Right lobe of liver (tissue), 6 donors: ENCODE measurements around the gene WDR91. TPM values are rescaled to one million over a fixed set of nuclear protein-coding genes. Genes with fewer than 3 reads are reported as not detected.

ENCODE experiments used
- ATAC-seq, 4 donors: fragments of 200-7000 bp; cut with Tn5 transposase; one replicate each; pipeline ENCODE4 v1.9.1; 2020; ENCODE audit warnings: mild to moderate bottlenecking in 4 of 4, moderate library complexity in 4 of 4
- DNase-seq, 3 donors: peaks; one replicate each; pipeline ENCODE4 v3.0.0-alpha.2; 2020
- H3K27ac ChIP-seq, 3 donors: fragments of 200-600 bp; one replicate each; pipeline ENCODE4 v1.8.0; 2022
- H3K27me3 ChIP-seq, 2 donors: fragments of 200-600 bp; one replicate each; pipeline ENCODE4 v1.8.0; 2022
- H3K36me3 ChIP-seq, 4 donors: fragments of 200-600 bp; sonication (generic) in 1 of 4; one replicate each; pipeline versions ENCODE4 v1.5.1 to v1.8.0; 2017 to 2022; ENCODE audit warnings: control low read depth in 1 of 4
- H3K4me1 ChIP-seq, 4 donors: fragments of 200-600 bp; sonication (generic) in 1 of 4; one replicate each; pipeline versions ENCODE4 v1.5.1 to v1.8.0; 2017 to 2022; ENCODE audit warnings: control low read depth in 1 of 4
- H3K4me3 ChIP-seq, 3 donors: fragments of 200-600 bp; one replicate each; pipeline ENCODE4 v1.8.0; 2022
- H3K9me3 ChIP-seq, 4 donors: fragments of 200-600 bp; sonication (generic) in 1 of 4; one replicate each; pipeline versions ENCODE4 v1.5.1 to v1.8.0; 2017 to 2022; ENCODE audit warnings: control low read depth in 1 of 4
- CTCF ChIP-seq, 4 donors: fragments of 200-600 bp in 3 of 4; fragments of 450-650 bp in 1 of 4; IDR thresholded peaks; one replicate each; pipeline versions ENCODE4 v1.5.1 to v1.8.0; 2016 to 2022; ENCODE audit warnings: antibody characterized with exemption in 4 of 4, mild to moderate bottlenecking in 2 of 4
- POLR2A ChIP-seq: fragments of 450-650 bp; IDR thresholded peaks from one replicate; pipeline ENCODE4 v1.6.1; 2017; ENCODE audit warnings: antibody characterized with exemption, mild to moderate bottlenecking
- WGBS: methylation state at CpG from one replicate; pipeline ENCODE4 v1.1.6; 2018; ENCODE audit warnings: low coverage, low lambda C conversion rate; ENCODE audit not compliant: insufficient coverage; ENCODE audit errors: missing lambda C conversion rate; 5-methylcytosine and 5-hydroxymethylcytosine counted together
- intact Hi-C, 2 donors: fragments of 100-400 bp; cut with DNase I; formaldehyde crosslinking; loops; one replicate each; pipeline versions ENCODE4 v1.11.2 to v1.14.1; 2022
- total RNA-seq, 6 experiments: library from RNA; depleted of rRNA in 2 of 6; stranded (reverse); fragments of >200 nt in 2 of 6; fragmentation: NEBNext Ultra II Directional in 3 of 6; extraction: Animal tissue kit (Norgen Biotek cat#: 25700) in 3 of 6; gene quantifications; one replicate each; pipeline versions ENCODE4 v1.1.0 to v1.2.4, GENCODE V29; 2016 to 2023
- donor health status: DM: no; HTN: yes; CAD: no.
- donor health status: DM: no; HTN: no; CAD: no.
- donor health status: DM: no; HTN: no; CAD: no.
- donor health status: DM: no; HTN: yes; CAD: no.
- donor health status: DM: no; HTN: yes; CAD: no.

The WDR91 gene
- total RNA-seq, 6 experiments from 2014 or later: 6.0 to 11.5 (median 8.6) TPM

DNA sequence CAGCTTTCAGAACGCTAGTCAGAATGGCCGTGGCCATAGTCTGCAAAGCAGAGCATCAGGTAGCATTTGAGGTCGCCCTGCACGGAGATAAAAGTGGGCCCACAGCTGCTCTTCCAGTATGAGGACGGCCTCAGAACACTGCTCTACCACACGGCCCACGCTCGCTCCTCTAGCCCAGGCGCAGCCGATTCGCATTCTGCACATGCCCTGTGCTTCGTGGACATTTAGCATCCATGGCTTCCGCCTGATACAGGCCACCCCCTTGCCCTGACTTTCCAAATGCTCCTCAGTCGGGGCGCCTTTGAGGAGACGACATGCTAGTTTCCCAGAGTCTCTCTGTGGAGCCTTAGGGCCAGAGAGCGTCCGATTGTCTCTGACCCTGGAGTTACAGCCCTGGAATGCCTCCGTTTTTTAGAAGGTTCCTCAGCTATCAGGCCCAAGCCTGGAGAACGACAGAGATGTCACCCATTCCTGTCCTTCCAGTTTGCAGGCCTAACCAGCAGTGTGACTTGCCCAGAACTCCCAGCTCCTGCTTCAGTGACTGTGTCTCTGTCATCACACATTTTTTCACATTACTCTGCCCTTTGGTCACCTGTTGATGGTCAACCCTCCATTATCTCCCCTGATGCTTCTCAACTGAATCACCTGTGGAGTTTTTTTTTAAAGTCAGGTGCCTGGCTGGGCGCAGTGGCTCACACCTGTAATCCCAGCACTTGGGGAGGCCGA lies 36.6 kb upstream of the WDR91 start:
- Histone ChIP-seq H3K4me3 (no peak overlapping the region), H3K27me3 (no peaks in the 10 kb centered on the region), H3K27ac (no peak overlapping the region), H3K36me3 (no peaks in the 10 kb centered on the region), H3K4me1 (no peaks in the 10 kb centered on the region), H3K9me3 (no peaks in the 10 kb centered on the region)
- intact Hi-C loops: no loop called here
- ATAC-seq (no peak), DNase-seq (no peak)
- TF ChIP-seq CTCF (IDR thresholded peaks at IDR 0.05): no peak
- TF ChIP-seq POLR2A: no peak
- WGBS: 87% methylated on average over 6 of the region's 22 CpGs

GRCh38 chr7:135246191-135246825 lies 35.0 kb upstream of the WDR91 start:
- DNase-seq: no peak
- intact Hi-C loops: no loop called here
- ATAC-seq: peak in 1 of 4 donors; percentile 35

GRCh38 chr7:135245226-135246190 lies 34.2 kb upstream of the WDR91 start:
- no peaks in the 10 kb centered on the region for H3K9me3 ChIP-seq
- ATAC-seq: no peak
- H3K4me1 ChIP-seq: no peaks in the 10 kb centered on the region
- no peak overlapping the region for H3K27ac ChIP-seq
- WGBS: 86% methylated on average over 4 of the region's 9 CpGs
- no peaks in the 10 kb centered on the region for H3K27me3 ChIP-seq
- H3K4me3 ChIP-seq: no peak overlapping the region
- intact Hi-C loops: no loop called here
- no peak for DNase-seq
- no peaks in the 10 kb centered on the region for H3K36me3 ChIP-seq
- TF ChIP-seq CTCF (IDR thresholded peaks at IDR 0.05) (no peak), POLR2A (no peak)

More at GRCh38 chr7:135246191-135246825, 35.0 kb upstream of the WDR91 start:
- Histone ChIP-seq H3K4me1 (no peaks in the 10 kb centered on the region), H3K36me3 (no peaks in the 10 kb centered on the region), H3K27ac (no peak overlapping the region), H3K27me3 (no peaks in the 10 kb centered on the region), H3K4me3 (no peak overlapping the region), H3K9me3 (no peaks in the 10 kb centered on the region)
- no peak for TF ChIP-seq POLR2A
- TF ChIP-seq CTCF (IDR thresholded peaks at IDR 0.05): no peak
- WGBS: 89% methylated on average over 11 of the region's 43 CpGs

DNA sequence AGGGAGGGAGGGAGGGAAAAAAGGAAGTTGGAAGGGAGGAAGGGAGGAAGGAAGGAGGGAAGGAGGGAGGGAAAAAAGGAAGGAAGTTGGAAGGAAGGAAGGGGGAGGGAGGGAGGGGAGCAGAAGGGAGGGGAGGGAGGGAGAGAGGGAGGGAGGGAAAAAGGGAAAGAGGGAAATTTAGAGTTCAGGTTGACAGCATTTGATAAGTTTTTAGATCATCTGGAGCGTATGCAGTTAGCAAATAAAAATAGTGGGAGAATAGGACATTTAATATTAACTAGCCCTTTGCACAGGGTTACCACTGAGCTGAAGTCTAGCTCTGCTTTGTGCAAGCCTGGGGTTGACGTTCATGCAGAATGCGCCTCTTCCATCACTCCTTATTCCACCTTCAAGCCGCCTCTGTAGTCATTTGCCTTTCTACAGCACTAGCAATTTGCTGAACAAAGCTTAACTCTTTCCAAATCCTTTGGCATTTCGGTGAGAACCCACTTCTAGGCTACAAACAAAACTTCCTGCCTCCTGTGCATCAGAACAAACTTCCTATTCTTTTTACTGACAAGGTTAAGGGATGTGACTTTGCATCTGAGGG lies 30.9 kb upstream of the WDR91 start:
- TF ChIP-seq CTCF (IDR thresholded peaks at IDR 0.05) (no peak), POLR2A (no peak)
- 69% methylated on average over 5 of the region's 5 CpGs for WGBS
- intact Hi-C loops: no loop called here
- H3K36me3 ChIP-seq: no peaks in the 10 kb centered on the region
- no peaks in the 10 kb centered on the region for H3K9me3 ChIP-seq
- no peak for DNase-seq
- no peaks in the 10 kb centered on the region for H3K4me1 ChIP-seq
- ATAC-seq: no peak
- no peak overlapping the region for H3K4me3 ChIP-seq
- no peak overlapping the region for H3K27ac ChIP-seq
- H3K27me3 ChIP-seq: no peaks in the 10 kb centered on the region
